Measurements from ENCODE around the gene ROBO2.

Gene ROBO2

GRCh38 chr3:77372018-77372417 is 332.1 kb downstream of the ROBO2 start:
- POLR2A ChIA-PET: no interaction called here
- no peak for TF ChIP-seq FOXM1 (IDR thresholded peaks at IDR 0.05; ENCODE audit: borderline replicate concordance)
- TF ChIP-seq, protein P1, sequence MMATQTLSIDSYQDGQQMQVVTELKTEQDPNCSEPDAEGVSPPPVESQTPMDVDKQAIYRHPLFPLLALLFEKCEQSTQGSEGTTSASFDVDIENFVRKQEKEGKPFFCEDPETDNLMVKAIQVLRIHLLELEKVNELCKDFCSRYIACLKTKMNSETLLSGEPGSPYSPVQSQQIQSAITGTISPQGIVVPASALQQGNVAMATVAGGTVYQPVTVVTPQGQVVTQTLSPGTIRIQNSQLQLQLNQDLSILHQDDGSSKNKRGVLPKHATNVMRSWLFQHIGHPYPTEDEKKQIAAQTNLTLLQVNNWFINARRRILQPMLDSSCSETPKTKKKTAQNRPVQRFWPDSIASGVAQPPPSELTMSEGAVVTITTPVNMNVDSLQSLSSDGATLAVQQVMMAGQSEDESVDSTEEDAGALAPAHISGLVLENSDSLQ (IDR thresholded peaks at IDR 0.05): no peak
- TF ChIP-seq SUZ12 (IDR thresholded peaks at IDR 0.05): no peak
- no peak for TF ChIP-seq CTBP1 (IDR thresholded peaks at IDR 0.05; ENCODE audit: borderline replicate concordance)
- no peak for TF ChIP-seq TARDBP (IDR thresholded peaks at IDR 0.05)
- no peak for TF ChIP-seq NFRKB (IDR thresholded peaks at IDR 0.05)
- TF ChIP-seq HDGF (IDR thresholded peaks at IDR 0.05; ENCODE audit: borderline replicate concordance): no peak
- no peak for TF ChIP-seq BHLHE40 (IDR thresholded peaks at IDR 0.05; ENCODE audit: borderline replicate concordance)
- TF ChIP-seq FOXA1 (IDR thresholded peaks at IDR 0.05): no peak
- no peak for TF ChIP-seq ELF4 (IDR thresholded peaks at IDR 0.05)
- TF ChIP-seq LEF1 (IDR thresholded peaks at IDR 0.05; ENCODE audit: borderline replicate concordance): no peak
- TF ChIP-seq ARNT (IDR thresholded peaks at IDR 0.05): no peak
- TF ChIP-seq ZNF384 (IDR thresholded peaks at IDR 0.05): no peak
- no peak for DNase-seq (ENCODE audit: extremely low spot score)
- CTCF ChIA-PET: no interaction called here

DNA sequence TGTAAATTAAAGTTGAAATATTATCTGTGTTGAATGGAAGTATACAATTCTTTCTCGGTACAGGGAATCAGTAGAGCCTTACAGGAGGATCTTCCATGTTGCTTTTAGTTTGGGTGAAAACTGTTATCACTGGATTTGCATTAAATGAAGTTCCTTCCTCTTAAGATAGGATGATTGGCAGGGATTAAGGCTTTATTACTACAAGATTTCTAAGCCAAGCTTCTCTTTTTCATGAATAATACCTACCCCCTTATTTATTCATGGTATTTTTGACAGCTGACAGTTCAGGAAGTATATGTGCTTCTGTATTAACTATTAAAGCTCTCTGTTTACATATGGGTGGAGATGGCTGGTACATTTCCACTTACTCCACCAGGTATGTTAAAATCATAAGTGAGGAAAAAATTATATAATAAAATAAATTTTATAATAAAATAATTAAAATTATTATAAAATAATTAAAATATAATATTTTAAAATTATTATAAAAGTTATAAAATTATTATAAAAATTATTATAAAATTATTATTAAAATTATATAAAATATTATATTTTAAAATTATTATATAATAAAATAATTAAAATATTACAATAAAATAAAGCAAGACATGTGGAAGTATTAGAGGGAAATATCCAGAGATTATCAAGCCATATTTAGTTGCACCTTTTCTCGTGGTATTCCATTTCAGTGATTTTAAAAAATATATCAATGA is 332.9 kb downstream of the ROBO2 start:
- TF ChIP-seq ARNT (IDR thresholded peaks at IDR 0.05): no peak
- TF ChIP-seq, protein P1 (IDR thresholded peaks at IDR 0.05): peak; percentile 25; the same call in 1 of the 2 replicates
- no peak for TF ChIP-seq FOXM1 (IDR thresholded peaks at IDR 0.05; ENCODE audit: borderline replicate concordance)
- ChIA-PET POLR2A (no interaction called here), CTCF (no interaction called here)
- DNase-seq (ENCODE audit: extremely low spot score): no peak

DNA sequence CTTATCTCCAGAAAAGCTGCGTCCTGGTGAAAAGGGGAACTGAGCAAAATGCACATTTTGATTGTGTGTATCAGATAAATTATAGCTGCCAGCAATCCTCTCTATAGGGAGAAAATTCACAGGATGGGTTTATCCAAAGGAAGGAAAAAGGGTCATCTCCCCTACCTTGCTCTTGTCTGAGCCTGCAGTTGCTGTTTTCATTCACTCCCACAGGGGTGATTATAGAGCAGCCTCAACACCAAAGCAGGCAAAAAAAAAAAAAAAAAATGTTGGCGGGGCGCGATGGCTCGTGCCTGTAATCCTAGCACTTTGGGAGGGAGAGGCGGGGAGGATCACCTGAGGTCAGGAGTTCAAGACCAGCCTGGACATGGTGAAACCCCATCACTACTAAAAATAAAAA is 333.7 kb downstream of the ROBO2 start:
- POLR2A ChIA-PET: no interaction called here
- TF ChIP-seq CTBP1 (IDR thresholded peaks at IDR 0.05; ENCODE audit: borderline replicate concordance): no peak
- no peak for TF ChIP-seq FOXK2 (IDR thresholded peaks at IDR 0.05)
- no peak for TF ChIP-seq BHLHE40 (IDR thresholded peaks at IDR 0.05; ENCODE audit: borderline replicate concordance)
- no peak for TF ChIP-seq SUZ12 (IDR thresholded peaks at IDR 0.05)
- no peak for TF ChIP-seq L3MBTL2 (conservative IDR thresholded peaks at IDR 0.05)
- no peak for TF ChIP-seq ZNF384 (IDR thresholded peaks at IDR 0.05)
- no peak for TF ChIP-seq TARDBP (IDR thresholded peaks at IDR 0.05)
- no peak for TF ChIP-seq NFRKB (IDR thresholded peaks at IDR 0.05)
- TF ChIP-seq, protein P1 (IDR thresholded peaks at IDR 0.05): no peak
- no peak for TF ChIP-seq ARNT (IDR thresholded peaks at IDR 0.05)
- no peak for TF ChIP-seq ELF4 (IDR thresholded peaks at IDR 0.05)
- DNase-seq (ENCODE audit: extremely low spot score): no peak
- CTCF ChIA-PET: no interaction called here

- TF ChIP-seq SUZ12 (IDR thresholded peaks at IDR 0.05) (no peak), SP1 (IDR thresholded peaks at IDR 0.05) (no peak), FOXA1 (IDR thresholded peaks at IDR 0.05) (no peak), FOXM1 (IDR thresholded peaks at IDR 0.05; ENCODE audit: borderline replicate concordance) (no peak), NFRKB (IDR thresholded peaks at IDR 0.05) (no peak), FOXK2 (IDR thresholded peaks at IDR 0.05) (no peak), HDGF (IDR thresholded peaks at IDR 0.05; ENCODE audit: borderline replicate concordance) (no peak), ARNT (IDR thresholded peaks at IDR 0.05) (no peak), BHLHE40 (IDR thresholded peaks at IDR 0.05; ENCODE audit: borderline replicate concordance) (no peak)
Measured at GRCh38 chr3:77376511-77376910, 336.6 kb downstream of the ROBO2 start.

GRCh38 chr3:77377717-77378116 is 337.8 kb downstream of the ROBO2 start:
- CTCF ChIA-PET: no interaction called here
- POLR2A ChIA-PET: no interaction called here
- no peak for DNase-seq (ENCODE audit: extremely low spot score)
- no peak for TF ChIP-seq BHLHE40 (IDR thresholded peaks at IDR 0.05; ENCODE audit: borderline replicate concordance)
- no peak for TF ChIP-seq ARNT (IDR thresholded peaks at IDR 0.05)
- TF ChIP-seq FOXM1 (IDR thresholded peaks at IDR 0.05; ENCODE audit: borderline replicate concordance): no peak
- TF ChIP-seq TARDBP (IDR thresholded peaks at IDR 0.05): no peak
- TF ChIP-seq ELF4 (IDR thresholded peaks at IDR 0.05): no peak
- TF ChIP-seq NFRKB (IDR thresholded peaks at IDR 0.05): no peak
- no peak for TF ChIP-seq FOXA1 (IDR thresholded peaks at IDR 0.05)
- no peak for TF ChIP-seq FOXK2 (IDR thresholded peaks at IDR 0.05)
- TF ChIP-seq SP1 (IDR thresholded peaks at IDR 0.05): no peak
- TF ChIP-seq, protein P1 (IDR thresholded peaks at IDR 0.05): no peak
- TF ChIP-seq L3MBTL2 (conservative IDR thresholded peaks at IDR 0.05): no peak
- no peak for TF ChIP-seq ZNF384 (IDR thresholded peaks at IDR 0.05)
- TF ChIP-seq SUZ12 (IDR thresholded peaks at IDR 0.05): no peak

More at GRCh38 chr3:77376511-77376910, 336.6 kb downstream of the ROBO2 start:
- DNase-seq (ENCODE audit: extremely low spot score): no peak
- CTCF ChIA-PET: no interaction called here
- POLR2A ChIA-PET: no interaction called here

- no peak for TF ChIP-seq FOXA1 (IDR thresholded peaks at IDR 0.05)
- no peak for TF ChIP-seq TARDBP (IDR thresholded peaks at IDR 0.05)
- no peak for TF ChIP-seq ARNT (IDR thresholded peaks at IDR 0.05)
- no peak for TF ChIP-seq CTBP1 (IDR thresholded peaks at IDR 0.05; ENCODE audit: borderline replicate concordance)
- no peak for TF ChIP-seq SUZ12 (IDR thresholded peaks at IDR 0.05)
- no peak for TF ChIP-seq BHLHE40 (IDR thresholded peaks at IDR 0.05; ENCODE audit: borderline replicate concordance)
- no peak for TF ChIP-seq FOXM1 (IDR thresholded peaks at IDR 0.05; ENCODE audit: borderline replicate concordance)
- no peak for TF ChIP-seq LEF1 (IDR thresholded peaks at IDR 0.05; ENCODE audit: borderline replicate concordance)
- no peak for TF ChIP-seq ZNF384 (IDR thresholded peaks at IDR 0.05)
- no peak for TF ChIP-seq HDGF (IDR thresholded peaks at IDR 0.05; ENCODE audit: borderline replicate concordance)
- no peak for TF ChIP-seq L3MBTL2 (conservative IDR thresholded peaks at IDR 0.05)
- TF ChIP-seq FOXK2 (IDR thresholded peaks at IDR 0.05): no peak
- no peak for TF ChIP-seq NFRKB (IDR thresholded peaks at IDR 0.05)
- no peak for TF ChIP-seq SP1 (IDR thresholded peaks at IDR 0.05)
- TF ChIP-seq, protein P1 (IDR thresholded peaks at IDR 0.05): no peak
- TF ChIP-seq ELF4 (IDR thresholded peaks at IDR 0.05): no peak
- DNase-seq (ENCODE audit: extremely low spot score): no peak
- POLR2A ChIA-PET: no interaction called here
- CTCF ChIA-PET: no interaction called here
Measured at GRCh38 chr3:77380136-77380535, 340.2 kb downstream of the ROBO2 start.

Measured in HEK293T (cell line).